GM23338 (cell line): ENCODE data around the gene PLD1. TPM values are rescaled to one million over a fixed set of nuclear protein-coding genes. Genes with fewer than 3 reads are reported as not detected.
A peak's percentile ranks its signal among the peaks of the same experiment; 100 is the strongest.

ENCODE experiments used
- ATAC-seq: fragments of 200-7000 bp; cut with Tn5 transposase; 3 replicates; pipeline ENCODE4 v1.9.1; 2020
- DNase-seq: peaks from one replicate; pipeline ENCODE4 v3.0.0-alpha.2; 2015; ENCODE audit warnings: low spot score
- H2AFZ ChIP-seq: fragments of 200-600 bp; sonication (generic); 2 replicates; pipeline ENCODE4 v1.8.0; 2016; ENCODE audit warnings: antibody characterized with exemption, mild to moderate bottlenecking, moderate library complexity
- H3F3A ChIP-seq: fragments of 200-600 bp; sonication (generic); replicated peaks from 2 replicates; pipeline ENCODE4 v1.8.0; 2017; ENCODE audit warnings: antibody characterized with exemption, mixed run types, low read depth
- H3K27ac ChIP-seq: fragments of 200-600 bp; sonication (generic); 2 replicates; pipeline ENCODE4 v1.6.1; 2016; ENCODE audit warnings: low read depth
- H3K27me3 ChIP-seq: fragments of 200-600 bp; sonication (generic); 2 replicates; pipeline ENCODE4 v1.8.0; 2016; ENCODE audit warnings: mild to moderate bottlenecking, mixed run types, moderate library complexity; ENCODE audit not compliant: insufficient read depth
- H3K36me3 ChIP-seq: fragments of 200-600 bp; sonication (generic); 2 replicates; pipeline ENCODE4 v1.8.0; 2016; ENCODE audit warnings: mild to moderate bottlenecking; ENCODE audit not compliant: insufficient read depth
- H3K4me1 ChIP-seq: fragments of 200-600 bp; sonication (generic); 2 replicates; pipeline ENCODE4 v1.8.0; 2016; ENCODE audit warnings: mild to moderate bottlenecking, moderate library complexity; ENCODE audit not compliant: insufficient read depth
- H3K4me2 ChIP-seq: fragments of 200-600 bp; sonication (generic); 2 replicates; pipeline ENCODE4 v1.7.1; 2017; ENCODE audit warnings: mixed run types
- H3K4me3 ChIP-seq: fragments of 200-600 bp; sonication (generic); 2 replicates; pipeline ENCODE4 v1.6.1; 2016; ENCODE audit warnings: mixed run types
- H3K79me2 ChIP-seq: fragments of 200-600 bp; sonication (generic); replicated peaks from 2 replicates; pipeline ENCODE4 v1.8.0; 2017; ENCODE audit warnings: mild to moderate bottlenecking; ENCODE audit not compliant: insufficient read depth
- H3K9me2 ChIP-seq: fragments of 200-600 bp; sonication (generic); 2 replicates; pipeline ENCODE4 v1.8.0; 2017; ENCODE audit not compliant: insufficient read depth
- H4K20me1 ChIP-seq: fragments of 200-600 bp; sonication (generic); replicated peaks from 2 replicates; pipeline ENCODE4 v1.8.0; 2017; ENCODE audit warnings: mild to moderate bottlenecking; ENCODE audit not compliant: insufficient read depth
- H3K27ac Mint-ChIP-seq: 2 replicates; pipeline ENCODE4 v1.8.0; 2020; ENCODE audit warnings: inconsistent platforms, mild to moderate bottlenecking, moderate library complexity, mixed read lengths
- H3K27me3 Mint-ChIP-seq: 3 replicates; pipeline ENCODE4 v1.8.0; 2022; ENCODE audit warnings: low read depth, mild to moderate bottlenecking, moderate library complexity, mixed read lengths, inconsistent platforms; ENCODE audit not compliant: insufficient read depth, poor library complexity
- H3K36me3 Mint-ChIP-seq: 3 replicates; pipeline ENCODE4 v1.8.0; 2021; ENCODE audit warnings: low read depth, mild to moderate bottlenecking, inconsistent platforms, moderate library complexity, mixed read lengths
- H3K4me1 Mint-ChIP-seq: 3 replicates; pipeline ENCODE4 v1.8.0; 2020; ENCODE audit warnings: mild to moderate bottlenecking, inconsistent platforms, mixed read lengths
- H3K4me3 Mint-ChIP-seq: 3 replicates; pipeline ENCODE4 v1.8.0; 2021; ENCODE audit warnings: moderate library complexity, mild to moderate bottlenecking, inconsistent platforms, mixed read lengths
- H3K9me3 Mint-ChIP-seq: 3 replicates; pipeline ENCODE4 v1.8.0; 2020; ENCODE audit warnings: moderate library complexity, mild to moderate bottlenecking, inconsistent platforms, mixed read lengths
- CREB1 ChIP-seq: fragments of 250-450 bp; sonication (Bioruptor Pico); IDR thresholded peaks from 2 replicates; pipeline ENCODE4 v1.5.0; 2020; ENCODE audit warnings: low read depth, mild to moderate bottlenecking, moderate library complexity
- CTCF ChIP-seq, 2 experiments: fragments of 200-600 bp in 1 of 2; sonication (generic) in 1 of 2; conservative IDR thresholded peaks; 2 replicates each; pipeline versions ENCODE4 v1.5.1 to v1.6.1; 2016 to 2017; ENCODE audit warnings: antibody characterized with exemption in 2 of 2, low read depth in 2 of 2, mild to moderate bottlenecking in 2 of 2, moderate library complexity in 1 of 2
- ETS1 ChIP-seq: IDR thresholded peaks from 2 replicates; pipeline ENCODE4 v1.6.1; 2016; ENCODE audit warnings: antibody characterized with exemption
- EZH2 ChIP-seq: fragments of 200-600 bp; sonication (generic); IDR thresholded peaks from one replicate; pipeline ENCODE4 v1.8.0; 2017; ENCODE audit warnings: antibody characterized with exemption, mild to moderate bottlenecking, low read depth; ENCODE audit not compliant: unreplicated experiment
- JUNB ChIP-seq: IDR thresholded peaks from one replicate; pipeline ENCODE4 v1.6.1; 2016; ENCODE audit warnings: antibody characterized with exemption; ENCODE audit not compliant: unreplicated experiment
- POLR2AphosphoS5 ChIP-seq: IDR thresholded peaks from 2 replicates; pipeline ENCODE4 v1.6.1; 2016; ENCODE audit warnings: antibody characterized with exemption, low read depth
- STAT1 ChIP-seq: IDR thresholded peaks from one replicate; pipeline ENCODE4 v1.6.1; 2016; ENCODE audit warnings: antibody characterized with exemption; ENCODE audit not compliant: unreplicated experiment
- ZNF114 ChIP-seq: fragments of 250-450 bp; sonication (Bioruptor Pico); IDR thresholded peaks from 2 replicates; pipeline ENCODE4 v1.5.0; 2020; ENCODE audit warnings: mild to moderate bottlenecking, moderate library complexity
- ZNF331 ChIP-seq: fragments of 250-450 bp; sonication (Bioruptor Pico); IDR thresholded peaks from 2 replicates; pipeline ENCODE4 v1.5.0; 2020; ENCODE audit warnings: low read depth, mild to moderate bottlenecking, moderate library complexity
- polyA plus RNA-seq: library from polyadenylated mRNA; unstranded; fragments of >200 nt; fragmentation: Nextera tagmentation; extraction: Ambion mirVana; gene quantifications from 2 replicates; pipeline ENCODE4 v1.2.1, GENCODE V29; 2016
- total RNA-seq: library from RNA; depleted of rRNA; stranded (reverse); fragments of >200 nt; shearing (Covaris generic); gene quantifications from 2 replicates; pipeline ENCODE4 v1.2.3, GENCODE V29; 2014
- TF ChIP-seq, protein P1 (sequence below): IDR thresholded peaks from one replicate; pipeline ENCODE4 v1.6.1; 2018; ENCODE audit warnings: antibody characterized with exemption; ENCODE audit not compliant: unreplicated experiment

The PLD1 gene
- total and polyA plus RNA-seq, 2 experiments from 2014 or later, result 1.4 to 2.2 TPM

GRCh38 chr3:171807129-171807675 lies 3.1 kb downstream of the PLD1 start:
- H3K36me3 Mint-ChIP-seq, result no peaks in the 10 kb centered on the region
- peaks cover 4% of the 10 kb centered on the region; the same call in 1 of the 2 replicates for H3K9me2 ChIP-seq
- no peak overlapping the region for H3K4me3 Mint-ChIP-seq
- no peaks in the 10 kb centered on the region for H3K9me3 Mint-ChIP-seq
- no peak overlapping the region for H3K27ac Mint-ChIP-seq
- no peaks in the 10 kb centered on the region; the same call in 1 of the 2 replicates for H3F3A ChIP-seq
- no peaks in the 10 kb centered on the region for H4K20me1 ChIP-seq
- no peaks in the 10 kb centered on the region for H3K79me2 ChIP-seq
- no peak for TF ChIP-seq POLR2AphosphoS5
- TF ChIP-seq STAT1, result no peak
- TF ChIP-seq EZH2, result no peak
- TF ChIP-seq, protein P1, sequence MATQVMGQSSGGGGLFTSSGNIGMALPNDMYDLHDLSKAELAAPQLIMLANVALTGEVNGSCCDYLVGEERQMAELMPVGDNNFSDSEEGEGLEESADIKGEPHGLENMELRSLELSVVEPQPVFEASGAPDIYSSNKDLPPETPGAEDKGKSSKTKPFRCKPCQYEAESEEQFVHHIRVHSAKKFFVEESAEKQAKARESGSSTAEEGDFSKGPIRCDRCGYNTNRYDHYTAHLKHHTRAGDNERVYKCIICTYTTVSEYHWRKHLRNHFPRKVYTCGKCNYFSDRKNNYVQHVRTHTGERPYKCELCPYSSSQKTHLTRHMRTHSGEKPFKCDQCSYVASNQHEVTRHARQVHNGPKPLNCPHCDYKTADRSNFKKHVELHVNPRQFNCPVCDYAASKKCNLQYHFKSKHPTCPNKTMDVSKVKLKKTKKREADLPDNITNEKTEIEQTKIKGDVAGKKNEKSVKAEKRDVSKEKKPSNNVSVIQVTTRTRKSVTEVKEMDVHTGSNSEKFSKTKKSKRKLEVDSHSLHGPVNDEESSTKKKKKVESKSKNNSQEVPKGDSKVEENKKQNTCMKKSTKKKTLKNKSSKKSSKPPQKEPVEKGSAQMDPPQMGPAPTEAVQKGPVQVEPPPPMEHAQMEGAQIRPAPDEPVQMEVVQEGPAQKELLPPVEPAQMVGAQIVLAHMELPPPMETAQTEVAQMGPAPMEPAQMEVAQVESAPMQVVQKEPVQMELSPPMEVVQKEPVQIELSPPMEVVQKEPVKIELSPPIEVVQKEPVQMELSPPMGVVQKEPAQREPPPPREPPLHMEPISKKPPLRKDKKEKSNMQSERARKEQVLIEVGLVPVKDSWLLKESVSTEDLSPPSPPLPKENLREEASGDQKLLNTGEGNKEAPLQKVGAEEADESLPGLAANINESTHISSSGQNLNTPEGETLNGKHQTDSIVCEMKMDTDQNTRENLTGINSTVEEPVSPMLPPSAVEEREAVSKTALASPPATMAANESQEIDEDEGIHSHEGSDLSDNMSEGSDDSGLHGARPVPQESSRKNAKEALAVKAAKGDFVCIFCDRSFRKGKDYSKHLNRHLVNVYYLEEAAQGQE, result no peak
- no peak for TF ChIP-seq CREB1 (CRISPR knock-in tag)
- no peak for TF ChIP-seq ZNF114 (CRISPR knock-in tag)
- no peak for TF ChIP-seq JUNB
- TF ChIP-seq ETS1, result no peak
- TF ChIP-seq ZNF331 (CRISPR knock-in tag), result no peak
- H3K36me3 ChIP-seq, result no peaks in the 10 kb centered on the region
- H3K4me2 ChIP-seq, result no peak overlapping the region
- H3K27me3 Mint-ChIP-seq, result peaks cover 19% of the 10 kb centered on the region
- no peak overlapping the region for H2AFZ ChIP-seq
- no peaks in the 10 kb centered on the region for H3K4me1 ChIP-seq
- no peak overlapping the region for H3K27ac ChIP-seq
- peaks cover 4% of the 10 kb centered on the region; the same call in 2 of the 3 replicates for H3K4me1 Mint-ChIP-seq
- ATAC-seq (no peak), DNase-seq (no peak)
- no peak overlapping the region for H3K4me3 ChIP-seq
- H3K27me3 ChIP-seq, result peaks cover 35% of the 10 kb centered on the region

- peaks cover 28% of the 10 kb centered on the region for H3K27me3 ChIP-seq
- H3K27me3 Mint-ChIP-seq, result peaks cover 17% of the 10 kb centered on the region
- no peaks in the 10 kb centered on the region for H3K79me2 ChIP-seq
- H3K27ac Mint-ChIP-seq, result no peak overlapping the region
- no peak for DNase-seq
- peaks cover 4% of the 10 kb centered on the region; the same call in 1 of the 2 replicates for H3K9me2 ChIP-seq
- H3K36me3 ChIP-seq, result no peaks in the 10 kb centered on the region
- H3K4me3 Mint-ChIP-seq, result no peak overlapping the region
- no peak overlapping the region for H3K4me3 ChIP-seq
- H3F3A ChIP-seq, result no peaks in the 10 kb centered on the region; the same call in 1 of the 2 replicates
- peaks cover 4% of the 10 kb centered on the region; the same call in 2 of the 3 replicates for H3K4me1 Mint-ChIP-seq
- no peak overlapping the region for H3K27ac ChIP-seq
- H3K9me3 Mint-ChIP-seq, result no peaks in the 10 kb centered on the region
- peak overlapping the region; percentile 11; the same call in 1 of the 2 replicates for H2AFZ ChIP-seq
- H4K20me1 ChIP-seq, result no peaks in the 10 kb centered on the region
- no peaks in the 10 kb centered on the region for H3K36me3 Mint-ChIP-seq
- H3K4me1 ChIP-seq, result no peaks in the 10 kb centered on the region
- H3K4me2 ChIP-seq, result no peak overlapping the region
- no peak for ATAC-seq
- TF ChIP-seq ETS1 (no peak), EZH2 (no peak), CTCF (conservative IDR thresholded peaks at IDR 0.05; ENCODE audit: low read depth in 2 of 2) (no peak), ZNF114 (CRISPR knock-in tag) (no peak), CREB1 (CRISPR knock-in tag) (no peak)
- TF ChIP-seq, protein P1, result no peak
Measured at GRCh38 chr3:171806200-171807128, 3.8 kb downstream of the PLD1 start.
